GM23248 (cell line): ENCODE data around the gene DUS2.

Experiments used
- EZH2 ChIP-seq: fragments of 200-600 bp; sonication (generic); IDR thresholded peaks from 2 replicates; pipeline ENCODE4 v1.6.1; 2018; ENCODE audit warnings: antibody characterized with exemption, mild to moderate bottlenecking; ENCODE audit not compliant: insufficient read depth, poor library complexity, severe bottlenecking
- EZH2phosphoT487 ChIP-seq: fragments of 200-600 bp; sonication (generic); IDR thresholded peaks from 2 replicates; pipeline ENCODE4 v1.6.1; 2018; ENCODE audit warnings: antibody characterized with exemption, moderate library complexity, mild to moderate bottlenecking, low read depth; ENCODE audit not compliant: insufficient read depth

GRCh38 chr16:68070249-68070730 lies 47.2 kb downstream of the DUS2 start:
- TF ChIP-seq EZH2 (no peak), EZH2phosphoT487 (no peak)
